Smooth muscle cell (in vitro differentiated cells): ENCODE measurements around the gene LDB2. TPM values are rescaled to one million over a fixed set of nuclear protein-coding genes. Genes with fewer than 3 reads are reported as not detected.

Experiments used
- DNase-seq: peaks from one replicate; lab custom pipeline; 2025; ENCODE audit not compliant: unreplicated experiment; lab: John Stamatoyannopoulos, UW
- H2AFZ ChIP-seq: fragments of 200-600 bp; sonication (generic); 2 replicates; pipeline ENCODE4 v1.6.0; 2016; ENCODE audit warnings: antibody characterized with exemption, low read depth, mild to moderate bottlenecking
- H3F3A ChIP-seq: fragments of 200-600 bp; sonication (generic); 2 replicates; pipeline ENCODE4 v1.6.0; 2017; ENCODE audit warnings: antibody characterized with exemption, low read depth
- H3K27ac ChIP-seq: fragments of 200-600 bp; sonication (generic); 2 replicates; pipeline ENCODE4 v1.5.1; 2016; ENCODE audit warnings: low read depth, mild to moderate bottlenecking
- H3K27me3 ChIP-seq: fragments of 200-600 bp; sonication (generic); 2 replicates; pipeline ENCODE4 v1.6.1; 2016; ENCODE audit warnings: low read depth, mild to moderate bottlenecking
- H3K36me3 ChIP-seq: fragments of 200-600 bp; sonication (generic); 2 replicates; pipeline ENCODE4 v1.5.1; 2016; ENCODE audit warnings: low read depth
- H3K4me1 ChIP-seq: fragments of 200-600 bp; sonication (generic); 2 replicates; pipeline ENCODE4 v1.5.1; 2016; ENCODE audit warnings: low read depth
- H3K4me2 ChIP-seq: fragments of 200-600 bp; sonication (generic); 2 replicates; pipeline ENCODE4 v1.6.0; 2016; ENCODE audit warnings: mild to moderate bottlenecking
- H3K4me3 ChIP-seq: fragments of 200-600 bp; sonication (generic); 2 replicates; pipeline ENCODE4 v1.5.1; 2016; ENCODE audit warnings: mild to moderate bottlenecking
- H3K79me2 ChIP-seq: fragments of 200-600 bp; sonication (generic); 2 replicates; pipeline ENCODE4 v1.6.0; 2016; ENCODE audit warnings: low read depth, mild to moderate bottlenecking
- H3K9ac ChIP-seq: fragments of 200-600 bp; sonication (generic); 2 replicates; pipeline ENCODE4 v1.6.0; 2016; ENCODE audit warnings: low read depth
- H3K9me3 ChIP-seq: fragments of 200-600 bp; sonication (generic); replicated peaks from 2 replicates; pipeline ENCODE4 v1.5.1; 2016; ENCODE audit warnings: low read depth
- H4K20me1 ChIP-seq: fragments of 200-600 bp; sonication (generic); 2 replicates; pipeline ENCODE4 v1.6.0; 2016; ENCODE audit warnings: low read depth
- WGBS: methylation state at CpG from one replicate; pipeline ENCODE4 v1.1.7; 2016; ENCODE audit warnings: low lambda C conversion rate; 5-methylcytosine and 5-hydroxymethylcytosine counted together
- polyA plus RNA-seq: library from polyadenylated mRNA; unstranded; fragments of >200 nt; fragmentation: Nextera tagmentation; extraction: Ambion mirVana; gene quantifications from 2 replicates; pipeline ENCODE4 v1.2.1, GENCODE V29; 2016
- total RNA-seq: library from RNA; depleted of rRNA; stranded (reverse); fragments of >200 nt; gene quantifications from 2 replicates; pipeline ENCODE4 v1.2.3, GENCODE V29; 2014
- TF ChIP-seq, protein P1 (sequence below): fragments of 200-600 bp; sonication (generic); IDR thresholded peaks from 2 replicates; pipeline ENCODE4 v1.5.1; 2017; ENCODE audit warnings: borderline replicate concordance, mild to moderate bottlenecking, antibody characterized with exemption; ENCODE audit not compliant: insufficient read depth, poor library complexity, severe bottlenecking

Gene LDB2
- total and polyA plus RNA-seq, 2 experiments from 2014 or later: 30.6 to 61.5 TPM

DNA sequence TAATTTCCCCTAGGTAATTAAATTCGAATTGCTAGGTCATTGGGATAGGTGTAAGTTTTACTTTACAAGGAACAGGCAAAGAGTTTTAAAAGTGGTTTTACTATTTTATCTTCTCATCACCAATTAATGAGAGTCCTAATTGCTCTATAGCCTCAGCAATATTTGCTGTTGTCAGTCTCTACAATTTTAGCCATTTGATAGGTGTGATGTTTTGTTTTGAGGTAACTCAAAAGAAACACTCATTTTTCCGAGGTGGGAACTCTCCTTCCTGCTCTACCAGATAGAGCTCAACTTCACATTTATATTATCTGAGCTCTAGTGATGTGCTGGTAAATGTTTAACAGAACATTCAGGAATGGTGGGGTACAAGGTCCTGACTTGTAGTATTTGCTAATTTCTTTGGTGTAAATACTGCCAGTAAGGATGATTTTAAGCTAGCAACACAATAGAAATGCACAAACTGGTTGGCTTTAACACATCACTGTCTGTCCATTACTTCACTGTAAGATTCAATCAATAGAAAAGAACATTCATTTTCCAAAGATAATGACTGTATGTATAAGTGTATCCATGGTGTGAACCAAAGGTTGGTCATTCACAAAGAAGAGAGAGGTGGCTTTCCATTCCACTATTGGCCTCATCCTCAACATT, 62.7 kb downstream of the LDB2 start:
- no peak overlapping the region for H3K27ac ChIP-seq
- no peaks in the 10 kb centered on the region for H3K4me1 ChIP-seq
- TF ChIP-seq, protein P1, sequence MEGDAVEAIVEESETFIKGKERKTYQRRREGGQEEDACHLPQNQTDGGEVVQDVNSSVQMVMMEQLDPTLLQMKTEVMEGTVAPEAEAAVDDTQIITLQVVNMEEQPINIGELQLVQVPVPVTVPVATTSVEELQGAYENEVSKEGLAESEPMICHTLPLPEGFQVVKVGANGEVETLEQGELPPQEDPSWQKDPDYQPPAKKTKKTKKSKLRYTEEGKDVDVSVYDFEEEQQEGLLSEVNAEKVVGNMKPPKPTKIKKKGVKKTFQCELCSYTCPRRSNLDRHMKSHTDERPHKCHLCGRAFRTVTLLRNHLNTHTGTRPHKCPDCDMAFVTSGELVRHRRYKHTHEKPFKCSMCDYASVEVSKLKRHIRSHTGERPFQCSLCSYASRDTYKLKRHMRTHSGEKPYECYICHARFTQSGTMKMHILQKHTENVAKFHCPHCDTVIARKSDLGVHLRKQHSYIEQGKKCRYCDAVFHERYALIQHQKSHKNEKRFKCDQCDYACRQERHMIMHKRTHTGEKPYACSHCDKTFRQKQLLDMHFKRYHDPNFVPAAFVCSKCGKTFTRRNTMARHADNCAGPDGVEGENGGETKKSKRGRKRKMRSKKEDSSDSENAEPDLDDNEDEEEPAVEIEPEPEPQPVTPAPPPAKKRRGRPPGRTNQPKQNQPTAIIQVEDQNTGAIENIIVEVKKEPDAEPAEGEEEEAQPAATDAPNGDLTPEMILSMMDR: no peak
- no peaks in the 10 kb centered on the region for H3F3A ChIP-seq
- H3K4me3 ChIP-seq: no peak overlapping the region
- H3K4me2 ChIP-seq: no peak overlapping the region
- H3K9me3 ChIP-seq: no peaks in the 10 kb centered on the region
- no peaks in the 10 kb centered on the region for H3K27me3 ChIP-seq
- no peaks in the 10 kb centered on the region for H3K79me2 ChIP-seq
- no peak overlapping the region for H2AFZ ChIP-seq
- DNase-seq: no peak
- WGBS: 95% methylated on average over 2 of the region's 2 CpGs
- H3K36me3 ChIP-seq: no peaks in the 10 kb centered on the region
- no peak overlapping the region for H3K9ac ChIP-seq
- no peaks in the 10 kb centered on the region for H4K20me1 ChIP-seq

DNA sequence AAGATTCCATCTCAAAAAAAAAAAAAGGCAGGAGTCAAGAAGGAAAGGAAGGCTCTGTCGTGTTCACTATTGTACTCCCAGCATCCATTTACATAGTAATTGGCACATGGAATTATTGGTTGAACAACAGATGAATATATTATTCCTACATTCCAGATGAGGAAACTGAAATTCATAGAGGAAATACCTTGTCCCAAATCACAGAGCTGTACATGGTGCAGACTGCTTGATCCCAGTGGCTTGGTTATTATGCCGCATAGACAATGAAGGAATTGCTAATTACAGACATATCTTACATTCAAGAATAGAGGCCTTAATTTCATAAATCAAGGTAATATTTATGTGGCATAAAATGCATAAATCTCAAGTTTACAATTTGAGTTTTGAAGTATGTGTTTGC, 63.6 kb downstream of the LDB2 start:
- Histone ChIP-seq H3F3A (no peaks in the 10 kb centered on the region), H3K9me3 (no peaks in the 10 kb centered on the region), H3K4me3 (no peak overlapping the region), H3K4me1 (no peaks in the 10 kb centered on the region), H4K20me1 (no peaks in the 10 kb centered on the region), H3K36me3 (no peaks in the 10 kb centered on the region), H3K9ac (no peak overlapping the region), H3K4me2 (no peak overlapping the region), H3K27ac (no peak overlapping the region), H2AFZ (no peak overlapping the region), H3K79me2 (no peaks in the 10 kb centered on the region), H3K27me3 (no peaks in the 10 kb centered on the region)
- 97% methylated on average over 2 of the region's 2 CpGs for WGBS
- TF ChIP-seq, protein P1: no peak
- DNase-seq: no peak

DNA sequence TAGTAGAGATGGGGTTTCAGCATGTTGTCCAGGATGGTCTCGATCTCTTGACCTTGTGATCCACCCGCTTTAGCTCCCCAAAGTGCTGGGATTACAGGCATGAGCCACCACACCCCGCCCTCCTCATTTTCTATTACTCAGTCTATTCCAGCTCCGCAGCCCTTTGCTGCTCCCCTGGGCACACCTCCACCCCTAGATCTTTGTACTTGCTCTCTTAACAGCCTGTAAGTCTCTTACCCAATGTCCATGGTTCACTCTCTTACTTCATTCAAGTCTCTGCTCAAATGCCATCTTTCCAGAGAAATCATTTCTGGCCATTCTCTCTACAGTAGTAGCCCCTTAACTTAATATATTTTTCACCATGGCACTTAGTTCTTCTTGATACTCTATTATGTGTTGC, 64.7 kb downstream of the LDB2 start:
- WGBS: 99% methylated on average over 4 of the region's 4 CpGs
- Histone ChIP-seq H3K36me3 (no peaks in the 10 kb centered on the region), H3K27me3 (no peaks in the 10 kb centered on the region), H3K27ac (no peak overlapping the region), H3K9me3 (no peaks in the 10 kb centered on the region), H3K79me2 (no peaks in the 10 kb centered on the region), H3K4me3 (no peak overlapping the region), H2AFZ (no peak overlapping the region), H4K20me1 (no peaks in the 10 kb centered on the region), H3F3A (no peaks in the 10 kb centered on the region), H3K9ac (no peak overlapping the region), H3K4me2 (no peak overlapping the region), H3K4me1 (no peaks in the 10 kb centered on the region)
- TF ChIP-seq, protein P1: no peak
- DNase-seq: no peak

DNA sequence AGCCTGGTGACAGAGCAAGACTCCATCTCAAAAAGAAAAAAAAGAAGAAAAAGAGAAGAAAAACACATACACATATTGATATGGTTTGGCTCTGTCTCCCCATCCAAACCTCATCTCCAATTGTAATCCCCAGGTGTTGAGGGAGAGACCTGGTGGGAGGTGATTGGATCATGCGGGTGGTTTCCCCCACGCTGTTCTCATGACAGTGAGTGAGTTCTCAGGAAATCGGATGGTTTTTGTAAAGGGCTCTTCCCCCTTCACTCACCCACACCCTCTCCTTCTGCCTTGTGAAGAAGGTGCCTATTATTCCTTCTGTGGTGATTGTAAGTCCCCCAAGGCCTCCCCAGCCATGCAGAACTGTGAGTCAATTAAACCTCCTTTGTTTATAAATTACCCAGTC, 68.4 kb downstream of the LDB2 start:
- DNase-seq: no peak
- H2AFZ ChIP-seq: no peak overlapping the region
- no peak overlapping the region for H3K27ac ChIP-seq
- 87% methylated on average over 3 of the region's 3 CpGs for WGBS
- no peak overlapping the region for H3K4me2 ChIP-seq
- no peaks in the 10 kb centered on the region for H3K27me3 ChIP-seq
- H3K9ac ChIP-seq: no peak overlapping the region
- H4K20me1 ChIP-seq: no peaks in the 10 kb centered on the region
- H3K36me3 ChIP-seq: no peaks in the 10 kb centered on the region
- TF ChIP-seq, protein P1: no peak
- no peaks in the 10 kb centered on the region for H3K79me2 ChIP-seq
- H3F3A ChIP-seq: no peaks in the 10 kb centered on the region
- H3K4me3 ChIP-seq: no peak overlapping the region
- no peaks in the 10 kb centered on the region for H3K4me1 ChIP-seq
- H3K9me3 ChIP-seq: no peaks in the 10 kb centered on the region
